GM20431 (cell line): ENCODE results near the gene GABBR2.

Experiments used
- in situ Hi-C: fragments of 300-500 bp; cut with MseI, MboI; formaldehyde crosslinking; loops from one replicate; pipeline ENCODE4 v1.15.0; 2020; ENCODE audit warnings: low sequenced_read_pairs; ENCODE audit not compliant: unreplicated experiment

Gene GABBR2

DNA sequence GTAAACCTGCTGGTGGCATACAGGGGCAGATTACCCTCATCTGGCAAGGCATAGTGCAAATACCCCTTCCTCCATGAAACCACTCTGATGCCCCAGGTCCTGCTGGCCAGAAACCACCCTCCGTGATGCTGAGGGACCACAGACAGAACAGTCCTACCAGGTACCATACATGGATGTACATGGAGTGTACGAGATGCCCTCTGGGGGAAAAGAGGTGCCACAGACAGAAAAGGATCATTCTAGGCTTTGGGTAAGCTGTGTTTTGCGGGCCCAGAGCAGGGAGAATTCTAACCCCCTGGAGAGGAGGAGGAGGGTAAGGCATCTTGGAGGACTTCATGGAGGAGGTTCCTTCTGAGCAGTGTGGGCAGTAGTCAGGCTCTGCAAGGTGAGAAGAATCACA lies 68.3 kb downstream of the GABBR2 start:
- in situ Hi-C loops, result no loop called here

- in situ Hi-C loops, result no loop called here
Observed at GRCh38 chr9:98639133-98639532, 69.6 kb downstream of the GABBR2 start.

DNA sequence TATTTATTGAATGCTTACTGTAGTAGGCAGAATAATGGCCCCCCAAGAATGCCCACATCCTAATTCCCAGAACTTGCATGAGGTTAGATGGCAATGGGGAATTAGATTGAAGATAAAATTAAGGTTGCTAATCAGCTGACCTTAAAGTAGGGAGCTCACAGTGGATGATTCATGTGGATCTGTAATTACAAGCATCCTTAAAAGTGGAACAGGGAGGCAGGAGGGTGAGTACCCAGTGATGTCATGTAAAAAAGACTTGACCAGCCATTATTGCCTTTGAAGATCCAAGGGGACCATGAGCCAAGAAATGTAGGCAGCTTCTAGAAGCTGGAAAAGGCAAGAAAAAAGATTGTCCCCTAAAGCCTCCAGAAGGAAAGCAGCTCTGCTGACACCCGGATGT lies 71.4 kb downstream of the GABBR2 start:
- in situ Hi-C loops, result no loop called here

DNA sequence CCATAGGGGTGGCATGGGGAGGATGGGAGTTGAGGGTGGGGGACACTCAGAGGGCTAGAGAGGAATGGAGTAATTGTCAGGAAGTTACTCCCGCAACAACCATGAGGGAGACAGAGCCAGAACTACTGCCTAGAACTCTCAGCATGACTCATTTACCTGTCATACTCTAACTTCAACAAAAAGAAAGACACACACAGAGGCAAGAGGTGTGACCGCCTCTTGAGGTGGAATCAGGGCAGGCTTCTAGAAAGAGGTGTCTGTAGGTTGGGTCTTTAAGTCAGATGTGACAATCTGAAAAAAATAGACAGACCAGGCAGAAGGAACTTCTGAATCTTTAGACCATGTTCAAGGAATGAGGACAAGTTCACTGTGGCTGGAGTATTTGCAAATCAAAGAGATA lies 73.4 kb downstream of the GABBR2 start:
- in situ Hi-C loops, result no loop called here

DNA sequence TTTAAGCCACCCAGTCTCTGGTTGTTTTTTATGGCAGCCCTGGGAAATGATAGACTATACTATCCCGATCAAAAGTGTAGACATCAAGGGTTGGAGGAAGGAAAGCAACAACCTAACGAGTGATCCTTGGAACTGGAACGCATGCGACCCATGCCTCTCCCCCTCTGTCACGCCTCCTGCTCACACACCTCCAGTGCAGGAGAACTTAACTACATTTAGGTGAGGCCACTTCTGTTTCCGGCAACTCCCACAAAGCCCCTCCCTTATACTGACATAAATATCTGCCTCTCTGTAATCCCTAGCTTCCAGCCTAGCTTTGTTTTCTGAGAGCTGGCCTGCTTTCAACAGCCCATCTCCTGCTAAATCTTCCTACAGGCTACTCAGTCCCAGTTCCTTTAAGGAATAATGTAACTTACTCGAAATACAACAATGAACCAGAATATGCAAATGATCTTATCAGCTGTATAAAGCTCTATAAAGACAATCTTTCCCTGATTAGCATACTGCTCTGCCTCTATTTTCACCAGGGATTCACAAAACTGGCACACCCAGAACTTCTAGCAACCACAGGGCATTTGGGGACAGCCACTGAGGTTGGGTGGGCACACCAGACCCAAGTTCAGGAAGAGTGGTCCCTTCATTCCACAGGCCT lies 73.9 kb downstream of the GABBR2 start:
- in situ Hi-C loops, result no loop called here

DNA sequence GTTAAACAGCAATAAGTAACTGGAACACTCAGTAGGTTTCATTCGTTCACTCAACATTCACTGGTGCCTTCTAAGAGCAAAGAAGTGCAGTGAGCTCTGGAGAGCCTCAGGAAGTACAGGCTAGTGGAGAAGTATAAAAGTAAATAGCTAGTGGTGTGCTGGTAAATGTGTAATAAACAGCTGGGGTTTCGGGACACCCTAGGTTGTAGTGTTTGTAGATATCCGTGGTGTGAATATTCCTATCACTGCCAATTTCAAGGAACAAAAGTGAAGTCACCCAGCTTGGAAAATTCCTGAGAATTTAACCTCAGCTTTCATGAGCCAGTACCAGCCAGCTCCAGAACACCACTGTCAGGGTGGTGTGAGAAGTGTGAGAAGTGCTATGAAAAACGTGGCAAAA lies 75.9 kb downstream of the GABBR2 start:
- in situ Hi-C loops, result no loop called here

- in situ Hi-C loops, result no loop called here
Observed at GRCh38 chr9:98627296-98627695, 81.4 kb downstream of the GABBR2 start.

- in situ Hi-C loops, result no loop called here
Observed at GRCh38 chr9:98625728-98626127, 83.0 kb downstream of the GABBR2 start.

DNA sequence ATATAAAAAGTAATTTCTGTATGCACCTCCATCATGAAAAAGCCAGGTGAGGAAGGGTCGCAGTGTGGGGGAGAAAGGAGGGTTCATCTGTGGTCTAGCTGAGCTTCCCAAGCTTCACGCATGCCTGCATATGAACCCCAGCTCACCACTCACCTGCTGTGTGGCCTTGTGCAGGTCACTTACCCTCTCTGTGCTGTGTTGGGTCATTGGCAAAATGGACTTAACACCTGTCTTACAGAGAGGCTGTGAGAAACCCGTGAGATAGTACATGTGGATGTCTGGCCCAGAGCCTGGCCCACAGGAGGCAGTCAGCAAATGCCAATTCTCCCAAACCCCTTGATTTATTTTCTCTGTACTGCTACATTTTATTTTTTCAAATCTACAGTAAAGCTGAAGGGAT lies 88.9 kb downstream of the GABBR2 start:
- in situ Hi-C loops, result no loop called here

GRCh38 chr9:98615633-98616032 lies 93.1 kb downstream of the GABBR2 start:
- in situ Hi-C loops, result no loop called here

GRCh38 chr9:98614941-98615340 lies 93.8 kb downstream of the GABBR2 start:
- in situ Hi-C loops, result no loop called here

DNA sequence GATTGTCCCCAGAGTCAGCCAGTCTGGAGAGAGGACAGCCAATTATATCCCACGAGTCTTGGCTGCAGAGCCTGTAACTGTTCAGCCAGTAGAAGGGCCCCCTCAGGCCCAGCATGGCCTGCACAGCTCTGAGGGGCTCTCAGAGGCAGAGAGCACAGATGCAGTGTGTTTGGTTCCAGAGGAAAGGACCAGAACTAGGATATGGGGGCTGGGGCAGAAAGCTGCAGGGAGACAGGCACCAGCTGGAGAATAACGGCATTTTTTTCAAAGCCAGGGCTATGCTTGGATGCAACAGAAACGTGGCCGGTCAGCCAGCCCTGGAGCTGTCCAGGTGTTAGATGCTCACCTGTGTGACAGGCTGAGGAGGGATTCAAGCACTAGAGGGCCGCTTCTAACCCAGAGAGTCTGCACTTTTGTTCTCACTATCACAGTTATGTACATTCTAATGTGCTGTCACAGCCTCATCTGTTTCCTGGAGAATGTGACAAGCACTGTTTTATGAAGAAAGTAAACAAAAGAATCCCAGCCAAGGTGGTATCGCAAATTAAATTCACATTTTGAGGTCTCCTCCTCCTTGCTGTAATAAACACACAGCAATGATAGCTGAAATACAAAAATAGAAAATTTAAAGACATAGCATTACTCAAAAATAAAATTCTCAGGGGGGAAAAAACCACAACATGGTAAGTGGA lies 96.5 kb downstream of the GABBR2 start:
- in situ Hi-C loops, result no loop called here

- in situ Hi-C loops, result no loop called here
Observed at GRCh38 chr9:98611319-98611718, 97.4 kb downstream of the GABBR2 start.

DNA sequence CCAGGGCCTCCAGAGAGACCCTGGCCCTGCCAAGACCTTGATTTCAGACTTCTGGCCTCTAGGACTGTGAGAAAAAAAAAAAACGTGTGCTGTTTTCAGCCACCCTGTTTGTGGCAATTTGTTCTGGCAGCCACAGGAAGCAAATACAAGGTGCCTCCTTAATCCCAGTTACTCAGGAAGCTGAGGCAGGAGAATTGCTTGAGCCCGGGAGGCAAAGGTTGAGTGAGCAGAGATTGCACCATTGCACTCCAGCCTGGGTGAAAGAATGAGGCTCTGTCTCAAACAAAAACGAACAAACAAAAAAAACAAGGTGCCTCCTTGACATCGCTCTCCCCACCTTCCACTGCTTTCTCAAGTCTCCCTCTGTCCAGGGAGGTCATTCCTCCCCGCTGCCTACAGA lies 98.0 kb downstream of the GABBR2 start:
- in situ Hi-C loops, result no loop called here

- in situ Hi-C loops, result no loop called here
Observed at GRCh38 chr9:98610211-98610610, 98.5 kb downstream of the GABBR2 start.

DNA sequence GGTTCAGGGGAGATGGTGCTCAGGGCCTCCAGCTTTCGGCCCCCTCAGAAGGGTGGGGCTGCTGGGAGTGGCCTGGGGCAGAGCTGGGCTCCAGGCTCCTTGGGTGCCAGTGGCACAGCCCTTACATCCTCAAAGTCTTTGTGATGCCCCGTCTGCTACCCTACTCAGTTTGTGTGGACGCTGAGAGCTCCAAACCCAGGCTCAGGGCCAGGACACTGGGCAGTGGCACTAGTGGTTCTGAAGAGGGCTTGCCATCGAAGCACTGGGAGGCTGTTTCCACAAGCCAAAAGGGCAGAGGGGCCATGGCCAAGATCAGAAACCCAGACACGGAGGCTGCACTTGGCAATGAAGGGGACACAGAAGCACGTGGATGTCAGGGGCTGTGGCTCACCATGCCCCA lies 99.1 kb downstream of the GABBR2 start:
- in situ Hi-C loops, result no loop called here

GRCh38 chr9:98607787-98608186 lies 100.9 kb downstream of the GABBR2 start:
- in situ Hi-C loops, result no loop called here

DNA sequence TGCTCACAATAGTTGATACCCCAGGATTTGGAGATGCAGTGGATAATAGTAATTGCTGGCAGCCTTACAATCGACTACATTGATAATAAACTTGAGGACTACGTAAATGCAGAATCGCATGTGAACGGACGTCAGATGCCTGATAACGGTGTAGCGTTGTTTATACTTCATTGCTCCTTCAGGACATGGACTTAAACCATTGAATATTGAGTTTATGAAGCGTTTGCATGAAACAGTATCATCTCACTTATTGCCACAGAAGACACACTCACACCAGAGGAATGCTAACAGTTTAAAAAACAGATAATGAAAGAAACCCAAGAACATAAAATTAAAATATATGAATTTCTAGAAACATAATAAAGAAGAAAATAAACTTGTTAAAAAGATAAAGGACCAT lies 101.6 kb downstream of the GABBR2 start:
- in situ Hi-C loops, result no loop called here

- in situ Hi-C loops, result no loop called here
Observed at GRCh38 chr9:98606730-98607129, 102.0 kb downstream of the GABBR2 start.

GRCh38 chr9:98605116-98605515 lies 103.6 kb downstream of the GABBR2 start:
- in situ Hi-C loops, result no loop called here

- in situ Hi-C loops, result no loop called here
Observed at GRCh38 chr9:98603821-98604383, 104.8 kb downstream of the GABBR2 start.
